Stimulated activated CD8-positive, alpha-beta memory T cell treated with anti-CD3 and anti-CD28 coated beads, Interleukin-7, amount 100 ng/mL, for 48 hours (primary cell): ENCODE data around the gene STX1B.
"Not testable (repeated sequence)": the region's sequence is repeated elsewhere in the genome, so short reads cannot be mapped to it uniquely, and the experiment has no call there.

ENCODE experiments used
- DNase-seq, 2 donors: peaks; one replicate each; pipeline ENCODE4 v3.0.0-alpha.2; 2020; ENCODE audit warnings: low read depth in 1 of 2; ENCODE audit errors: extremely low read depth in 1 of 2

Gene STX1B

DNA sequence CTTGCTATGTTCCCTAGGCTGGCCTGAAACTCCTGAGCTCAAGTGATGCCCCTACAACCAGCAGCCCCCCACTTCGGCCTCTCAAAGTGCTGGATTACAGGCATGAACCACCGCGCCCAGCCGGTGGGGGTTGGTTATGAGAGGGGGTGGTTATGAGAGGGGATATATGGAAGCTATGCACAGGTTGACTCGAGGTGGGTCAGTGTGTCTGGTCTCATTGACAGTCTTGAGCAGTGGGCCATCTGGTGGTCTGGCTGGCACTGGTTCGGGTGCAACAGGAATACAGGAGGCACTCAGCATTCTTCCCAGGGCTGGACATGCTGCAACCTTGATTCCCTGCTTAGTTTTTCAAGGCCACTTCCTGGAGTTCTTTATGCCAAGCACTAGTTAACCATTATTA lies 5.6 kb upstream of the STX1B start:
- no peak for DNase-seq

DNA sequence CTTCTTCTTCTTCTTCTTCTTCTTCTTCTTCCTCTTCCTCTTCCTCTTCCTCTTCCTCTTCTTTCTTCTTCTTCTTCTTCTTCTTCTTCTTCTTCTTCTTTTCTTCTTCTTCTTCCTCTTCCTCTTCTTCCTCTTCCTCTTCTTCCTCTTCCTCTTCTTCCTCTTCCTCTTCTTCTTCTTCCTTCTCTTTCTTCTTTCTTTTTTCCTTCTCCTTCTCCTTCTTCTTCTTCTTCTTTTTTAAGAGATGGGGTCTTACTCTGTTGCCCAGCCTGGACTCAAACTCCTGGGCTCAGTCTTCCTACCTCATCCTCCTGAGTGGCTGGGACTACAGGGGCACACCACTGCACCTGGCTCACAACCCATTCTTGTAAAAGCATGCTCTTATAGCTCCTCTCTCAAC lies 2.9 kb upstream of the STX1B start:
- DNase-seq = not testable (repeated sequence)

DNA sequence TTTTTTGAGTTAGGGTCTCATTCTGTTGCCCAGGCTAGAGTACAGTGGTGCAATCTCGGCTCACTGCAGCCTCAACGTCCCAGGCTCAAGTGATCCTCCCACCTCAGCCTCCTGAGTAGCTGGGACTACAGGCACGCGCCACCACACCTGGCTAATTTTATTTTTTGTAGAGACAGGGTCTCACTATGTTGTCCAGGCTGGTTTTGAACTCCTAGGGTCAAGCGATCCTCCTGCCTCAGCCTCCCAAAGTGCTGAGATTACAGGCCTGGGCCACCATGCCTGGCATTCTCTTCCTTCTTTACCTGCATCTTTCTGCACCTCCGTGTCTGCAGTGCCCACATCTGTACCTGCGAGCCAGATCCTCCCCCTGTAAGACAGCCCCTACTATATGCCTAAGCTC lies 1.4 kb upstream of the STX1B start:
- DNase-seq = not testable (repeated sequence)

DNA sequence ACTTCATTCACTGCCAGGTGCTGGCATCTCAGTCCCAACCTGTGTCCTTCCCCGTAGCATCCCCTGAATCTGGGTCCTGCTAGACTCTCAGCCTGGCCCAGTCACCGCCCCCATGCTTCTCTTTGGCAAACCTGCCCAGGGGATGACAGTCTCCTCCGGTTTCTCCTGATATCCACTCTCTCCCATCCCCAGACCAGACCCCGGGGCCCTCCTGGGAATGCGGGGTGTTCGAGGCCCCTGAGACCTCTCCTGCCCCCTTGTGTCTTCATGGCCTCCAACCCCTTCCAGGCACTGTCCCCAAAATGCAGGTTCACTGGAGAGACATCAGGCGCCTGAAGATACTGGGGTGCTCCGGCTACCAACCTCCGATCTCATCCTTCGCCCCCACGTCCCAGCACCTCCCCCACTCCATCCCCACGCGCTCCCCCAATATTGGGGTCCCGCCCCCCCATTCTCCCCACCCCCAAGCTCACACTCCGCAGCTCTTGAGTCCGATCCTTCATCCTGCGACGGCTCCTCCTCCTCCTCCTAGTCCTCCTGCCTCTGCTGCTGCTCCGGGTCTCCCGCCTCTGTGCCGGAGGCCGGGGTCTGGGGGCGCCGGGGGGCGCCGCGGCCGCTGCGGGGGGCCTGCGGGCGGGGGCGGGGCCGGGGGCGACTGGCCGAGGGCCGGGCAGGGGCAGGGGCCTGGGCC lies 399 bp downstream of the STX1B start:
- no peak for DNase-seq

DNA sequence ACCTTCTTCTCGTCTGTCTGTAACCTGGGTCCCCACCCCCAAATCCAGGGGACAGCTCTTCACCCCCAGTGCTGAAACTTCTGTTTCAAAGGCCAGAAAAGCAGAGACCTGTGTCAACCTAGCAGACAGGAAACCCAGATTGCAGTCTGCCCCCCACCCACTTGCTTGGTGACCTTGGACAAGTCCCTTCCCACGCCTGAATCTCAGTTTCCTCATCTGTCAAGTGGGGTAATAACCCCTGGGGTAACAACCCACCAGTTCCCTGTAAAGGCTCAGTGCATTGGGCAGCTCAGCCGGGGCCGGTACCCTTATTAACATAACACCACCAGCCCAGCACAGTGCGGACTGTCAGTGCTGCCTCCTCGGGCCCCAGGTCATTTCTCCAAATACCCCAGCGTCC lies 1.3 kb downstream of the STX1B start:
- DNase-seq = no peak

DNA sequence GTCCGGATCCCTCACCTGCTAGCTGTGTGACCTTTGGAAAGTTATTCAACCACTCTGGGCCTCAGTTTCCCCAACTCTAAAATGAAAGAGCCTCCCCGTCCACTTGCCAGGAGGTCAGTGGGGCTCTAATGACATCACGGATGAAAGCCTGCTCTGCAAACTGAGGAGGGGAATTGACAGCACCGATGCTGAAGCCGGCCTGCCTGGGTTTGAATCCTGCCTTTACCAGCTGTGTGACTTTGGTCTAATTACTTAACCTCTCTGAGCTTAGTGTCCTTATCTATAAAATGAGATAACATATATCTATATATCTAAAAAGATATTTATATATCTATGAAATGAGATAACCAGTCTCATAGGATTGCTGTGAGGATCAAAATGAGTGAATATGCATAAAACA lies 1.9 kb downstream of the STX1B start:
- DNase-seq = no peak

DNA sequence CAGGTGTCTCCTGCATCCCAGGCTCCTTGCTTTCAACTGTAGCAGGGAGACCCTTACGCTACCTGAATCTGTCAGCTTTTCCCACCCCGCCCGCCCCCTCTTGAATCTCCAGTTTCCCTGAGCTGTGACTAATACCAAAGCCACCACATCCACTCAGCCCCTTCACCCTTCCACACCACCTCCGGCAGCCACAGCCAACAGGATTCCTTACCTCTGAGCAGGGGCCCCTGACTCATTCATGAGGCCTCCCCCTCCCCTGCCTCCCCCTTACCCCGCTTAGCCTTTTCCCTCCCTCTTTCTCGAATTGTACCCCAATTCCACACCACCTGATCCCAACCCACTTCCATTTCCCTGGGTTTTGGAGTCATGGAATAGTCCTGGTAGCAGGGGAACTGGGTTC lies 2.3 kb downstream of the STX1B start:
- DNase-seq = no peak

DNA sequence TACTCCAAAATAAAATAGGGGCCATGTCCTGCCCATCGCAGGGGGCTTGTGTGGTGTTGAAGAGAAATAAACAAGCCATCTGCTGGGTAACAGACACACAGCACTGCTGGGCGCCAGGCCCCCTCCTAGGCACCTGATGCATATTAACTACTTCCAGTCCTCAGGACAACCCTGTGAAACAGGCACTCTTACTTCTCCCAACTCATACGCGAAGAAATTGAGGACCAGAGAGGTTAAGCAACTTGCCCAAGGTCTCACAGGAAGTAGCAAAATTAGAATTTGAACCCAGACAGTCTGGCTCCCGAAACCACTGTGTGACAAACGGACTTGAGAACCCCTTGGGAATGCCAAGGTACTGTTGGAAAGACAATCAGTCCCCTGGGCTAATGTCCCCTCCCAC lies 2.8 kb downstream of the STX1B start:
- no peak for DNase-seq

DNA sequence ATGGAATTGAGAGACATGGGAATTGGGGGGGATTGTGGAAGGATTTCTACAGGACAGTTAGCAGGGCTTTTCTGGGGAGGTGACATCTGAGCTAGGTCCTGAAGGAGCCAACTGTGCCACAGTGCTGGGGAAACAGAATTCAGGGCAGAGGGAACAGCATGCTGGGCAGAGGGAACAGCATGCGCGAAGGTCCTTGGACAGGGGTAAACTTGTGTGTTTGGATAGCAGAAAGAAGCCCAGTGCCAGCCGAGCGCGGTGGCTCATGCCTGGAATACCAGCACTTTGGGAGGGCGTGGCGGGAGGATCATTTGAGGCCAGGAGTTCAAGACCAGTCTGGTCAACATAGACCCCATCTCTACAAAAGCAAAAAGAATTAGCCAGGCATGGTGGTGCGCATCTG lies 3.8 kb downstream of the STX1B start:
- DNase-seq = no peak

DNA sequence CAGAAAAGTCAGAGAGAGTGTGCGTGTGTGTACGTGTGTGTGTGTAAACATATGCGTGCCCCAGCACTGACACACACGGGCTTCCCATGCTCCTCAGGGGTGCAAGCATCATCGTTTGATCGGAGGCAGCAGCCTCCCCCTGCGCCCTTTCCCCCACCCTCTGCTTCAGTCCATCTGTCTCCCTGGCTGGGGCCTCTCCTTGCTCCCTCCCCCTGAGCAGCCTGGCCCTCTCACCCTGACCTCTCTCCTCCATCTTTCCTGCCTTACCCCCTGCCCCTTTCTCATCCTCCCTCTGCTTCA lies 4.4 kb downstream of the STX1B start:
- DNase-seq = no peak

DNA sequence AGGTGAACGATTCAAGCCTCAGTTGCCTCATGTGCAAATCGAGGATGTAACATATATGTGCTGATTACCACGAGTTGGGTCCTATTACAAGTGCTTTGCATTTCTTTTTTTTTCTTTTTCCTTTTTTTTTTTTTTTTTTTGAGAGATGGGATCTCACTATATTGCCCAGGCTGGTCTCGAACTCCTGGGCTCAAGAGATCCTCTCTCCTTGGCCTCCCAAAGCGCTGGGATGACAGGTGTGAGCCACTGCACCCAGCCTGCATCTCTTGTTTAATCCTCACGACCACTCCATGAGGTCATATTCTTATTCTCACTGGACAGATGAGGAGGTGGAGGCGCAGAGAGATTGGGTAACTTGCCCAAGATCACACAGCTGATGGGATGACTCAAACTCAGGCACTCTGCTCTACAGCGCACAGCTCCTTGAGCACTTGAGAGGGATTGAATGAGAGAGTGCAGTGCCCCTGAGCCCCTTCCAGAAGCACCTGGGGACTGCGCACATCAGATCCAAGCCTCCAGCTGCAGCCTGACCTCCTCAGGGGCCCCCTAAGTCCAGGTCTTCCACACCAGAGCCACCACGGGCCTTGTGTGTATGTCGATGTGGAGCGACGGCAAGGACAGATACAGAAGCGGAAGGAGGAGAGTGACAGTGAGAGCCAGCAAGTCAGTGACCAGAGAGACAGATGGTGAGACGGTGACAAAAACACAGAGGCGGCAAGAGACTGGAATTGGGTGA lies 4.9 kb downstream of the STX1B start:
- no peak for DNase-seq

DNA sequence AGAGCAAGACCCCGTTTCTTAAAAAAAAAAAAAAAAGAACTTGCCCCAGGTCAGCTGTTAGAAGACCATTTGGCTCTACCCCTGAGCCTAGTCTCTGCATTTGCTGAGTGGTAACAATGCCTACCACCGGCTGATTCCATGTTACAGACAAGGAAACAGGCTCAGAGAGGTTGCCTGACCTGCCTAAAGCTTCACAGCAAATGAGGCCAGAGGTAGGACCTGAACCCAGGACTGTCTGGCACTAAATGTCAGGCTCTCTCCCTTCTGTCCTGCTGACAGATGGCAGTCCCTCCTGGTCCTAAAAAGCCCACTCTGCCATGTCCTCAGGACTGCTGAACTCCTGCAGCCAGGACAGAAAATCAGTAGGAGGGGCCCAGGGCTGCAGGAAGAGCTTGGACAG lies 5.8 kb downstream of the STX1B start:
- DNase-seq = no peak

DNA sequence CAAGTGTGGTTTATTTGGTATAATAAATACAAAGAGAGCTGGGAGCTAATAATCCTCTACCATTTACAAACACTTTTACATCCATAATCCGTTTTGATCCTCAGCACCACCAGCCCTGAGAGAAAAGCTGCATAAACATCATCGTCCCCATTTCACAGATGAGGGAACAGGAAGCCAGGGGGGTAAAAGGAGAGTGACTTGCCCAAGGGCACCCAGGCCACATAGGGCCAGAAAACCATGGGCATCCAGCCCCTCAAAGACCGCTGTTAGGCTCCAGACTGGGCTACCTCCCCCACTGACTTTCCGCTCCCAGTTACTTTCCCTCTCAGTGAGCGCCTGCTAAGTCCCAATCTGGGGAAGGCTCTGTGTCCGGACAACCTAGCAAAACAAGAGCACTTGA lies 6.7 kb downstream of the STX1B start:
- DNase-seq = no peak

DNA sequence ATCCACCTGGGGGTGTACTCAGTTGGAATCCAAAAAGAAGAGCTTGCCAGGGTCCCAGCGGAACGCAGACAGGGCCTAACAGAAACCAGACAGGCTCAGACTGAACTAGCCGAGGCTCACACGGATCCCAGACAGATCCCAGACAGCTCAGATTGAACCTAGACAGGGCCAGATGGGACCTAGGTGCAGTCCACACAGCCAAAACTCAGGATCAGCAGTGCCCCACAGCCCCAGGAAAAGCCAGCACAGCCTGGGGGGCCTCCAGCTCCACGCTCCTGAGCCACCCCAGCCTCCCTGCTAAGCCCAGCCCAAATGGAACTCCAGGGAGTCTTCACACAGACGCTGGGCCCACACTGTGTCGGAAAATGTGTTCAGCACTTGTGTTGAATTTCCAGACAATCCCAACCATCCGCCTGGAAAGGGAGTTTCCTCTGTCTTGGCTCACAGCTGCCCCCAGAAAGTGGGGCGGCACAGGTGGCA lies 7.5 kb downstream of the STX1B start:
- DNase-seq = no peak

DNA sequence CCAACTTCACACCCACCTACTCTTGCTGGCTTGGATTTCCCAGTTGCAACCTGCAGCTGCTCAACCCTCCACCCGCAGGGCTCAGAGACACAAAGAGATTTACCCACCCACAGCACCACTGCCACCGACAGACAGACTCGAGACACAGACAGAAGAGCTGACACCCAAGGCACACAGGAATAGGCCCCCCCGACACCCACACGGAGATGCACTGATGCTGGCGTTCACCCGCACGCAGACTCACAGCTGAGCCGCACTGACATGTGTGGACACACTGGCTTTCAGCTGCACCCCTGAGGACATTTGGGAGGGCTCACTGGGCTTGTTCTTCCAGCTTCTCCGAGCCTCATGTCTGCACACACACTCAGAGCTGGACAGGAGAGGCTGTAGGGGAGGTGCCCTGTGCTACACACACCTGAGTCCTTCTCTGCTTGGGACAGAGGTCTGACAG lies 8.2 kb downstream of the STX1B start:
- no peak for DNase-seq

DNA sequence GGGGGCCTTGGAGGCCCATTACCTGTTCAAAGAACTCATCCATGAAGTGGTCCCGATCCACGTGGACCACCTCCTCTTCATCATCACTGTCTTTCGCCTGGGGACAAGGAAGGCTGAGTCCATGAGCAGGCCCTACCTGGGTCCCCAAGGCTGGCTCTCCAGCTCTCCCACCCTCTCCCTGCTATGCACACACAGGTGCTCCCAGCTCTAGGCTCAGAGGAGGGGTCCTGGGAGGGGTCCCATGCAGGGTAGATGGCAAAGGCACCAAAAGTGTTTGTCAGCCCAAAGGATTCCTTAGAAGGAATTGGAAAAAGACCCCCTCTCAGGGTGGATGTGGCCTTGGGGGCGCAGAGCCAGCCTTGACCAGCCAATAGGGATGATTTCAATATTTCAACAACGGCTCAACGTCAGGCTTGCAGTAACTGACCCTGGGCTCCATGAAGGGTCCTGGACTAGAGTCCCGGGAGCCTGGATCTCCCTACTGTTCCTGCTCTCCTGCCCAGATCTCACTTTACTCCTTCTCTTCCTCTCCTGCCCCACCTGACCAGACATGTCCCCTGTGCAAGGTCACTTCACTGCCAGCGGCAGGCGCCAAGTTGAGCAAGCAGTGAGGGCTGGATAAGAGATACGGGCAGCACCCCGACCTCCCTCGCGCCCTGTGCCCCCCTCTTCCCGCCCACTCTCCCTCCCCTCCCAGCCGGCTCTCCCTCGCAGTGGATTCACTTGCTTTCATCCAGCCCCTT lies 8.8 kb downstream of the STX1B start:
- no peak for DNase-seq

DNA sequence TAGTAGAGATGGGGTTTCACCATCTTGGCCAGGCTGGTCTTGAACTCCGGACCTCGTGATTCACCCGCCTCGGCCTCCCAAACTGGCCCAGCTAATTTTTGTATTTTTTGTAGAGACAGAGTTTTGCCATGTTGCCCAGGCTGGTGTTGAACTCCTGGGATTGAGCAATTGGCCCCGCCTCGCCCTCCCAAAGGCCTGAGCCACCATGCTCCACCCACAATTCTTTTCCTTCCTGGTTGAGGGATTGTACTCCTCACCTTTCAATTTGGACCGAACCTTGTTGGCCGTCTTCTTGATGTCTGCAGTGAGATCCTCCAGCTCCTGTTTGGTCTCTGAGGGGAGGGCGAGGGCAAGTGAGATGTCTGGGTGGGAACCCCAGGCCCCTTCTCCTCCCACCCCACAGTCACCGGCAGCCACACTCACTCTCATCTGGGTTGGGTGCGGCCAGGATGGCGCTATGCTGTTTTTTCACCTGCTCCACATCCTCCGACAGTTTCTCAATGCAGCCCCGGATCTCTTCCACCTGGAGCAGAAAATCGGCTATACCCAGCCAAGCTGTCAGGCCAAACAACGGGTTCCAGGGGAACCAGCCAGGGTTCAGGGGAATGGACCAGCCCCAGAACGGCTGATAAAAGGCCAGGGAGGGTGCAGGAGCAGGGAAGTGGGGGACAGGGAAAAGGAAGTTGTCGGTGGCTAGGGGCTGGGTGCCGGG lies 9.6 kb downstream of the STX1B start:
- no peak for DNase-seq

DNA sequence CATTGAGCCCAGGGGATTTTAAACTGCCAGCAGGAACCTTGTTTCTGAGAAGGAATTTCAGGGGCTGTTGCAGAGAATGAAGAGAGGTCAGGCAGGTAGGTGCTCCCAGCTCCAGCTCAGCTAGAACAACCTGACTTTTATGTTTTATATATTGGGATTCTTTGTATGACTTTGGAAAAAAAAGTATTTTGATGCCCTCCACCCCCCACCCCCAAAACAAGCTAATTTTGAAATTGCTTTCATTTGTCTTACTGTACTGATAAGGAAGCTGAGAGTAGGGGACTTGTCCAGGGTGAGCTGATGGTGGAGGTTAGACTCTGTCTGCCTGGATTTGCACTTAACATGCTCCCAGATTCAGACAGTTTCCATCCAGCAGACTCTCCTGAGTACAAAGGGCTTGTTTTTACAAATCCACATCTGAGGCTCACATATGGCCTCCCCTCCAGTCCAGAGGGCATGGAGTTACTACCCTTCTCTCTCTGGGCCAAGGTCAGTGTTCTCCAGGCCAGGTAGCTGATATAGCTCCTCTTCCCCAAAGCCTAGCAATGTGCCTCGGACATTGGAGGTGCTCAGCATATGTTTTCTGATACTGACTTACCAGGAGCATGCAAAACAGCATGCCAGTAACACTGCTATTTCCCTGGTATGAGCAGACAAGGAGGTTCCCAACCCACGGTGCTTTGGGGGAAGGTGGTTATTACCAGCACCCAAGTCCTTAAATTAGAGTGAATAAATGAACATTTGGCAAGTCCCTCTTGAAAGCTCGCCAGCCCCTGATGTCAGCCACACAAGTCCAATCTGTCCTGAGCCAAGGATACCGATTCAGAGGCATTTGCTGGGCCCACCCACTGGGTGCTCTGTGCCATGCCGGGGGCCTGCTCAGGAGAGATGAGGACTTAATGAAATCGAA lies 11.3 kb downstream of the STX1B start:
- DNase-seq = no peak

DNA sequence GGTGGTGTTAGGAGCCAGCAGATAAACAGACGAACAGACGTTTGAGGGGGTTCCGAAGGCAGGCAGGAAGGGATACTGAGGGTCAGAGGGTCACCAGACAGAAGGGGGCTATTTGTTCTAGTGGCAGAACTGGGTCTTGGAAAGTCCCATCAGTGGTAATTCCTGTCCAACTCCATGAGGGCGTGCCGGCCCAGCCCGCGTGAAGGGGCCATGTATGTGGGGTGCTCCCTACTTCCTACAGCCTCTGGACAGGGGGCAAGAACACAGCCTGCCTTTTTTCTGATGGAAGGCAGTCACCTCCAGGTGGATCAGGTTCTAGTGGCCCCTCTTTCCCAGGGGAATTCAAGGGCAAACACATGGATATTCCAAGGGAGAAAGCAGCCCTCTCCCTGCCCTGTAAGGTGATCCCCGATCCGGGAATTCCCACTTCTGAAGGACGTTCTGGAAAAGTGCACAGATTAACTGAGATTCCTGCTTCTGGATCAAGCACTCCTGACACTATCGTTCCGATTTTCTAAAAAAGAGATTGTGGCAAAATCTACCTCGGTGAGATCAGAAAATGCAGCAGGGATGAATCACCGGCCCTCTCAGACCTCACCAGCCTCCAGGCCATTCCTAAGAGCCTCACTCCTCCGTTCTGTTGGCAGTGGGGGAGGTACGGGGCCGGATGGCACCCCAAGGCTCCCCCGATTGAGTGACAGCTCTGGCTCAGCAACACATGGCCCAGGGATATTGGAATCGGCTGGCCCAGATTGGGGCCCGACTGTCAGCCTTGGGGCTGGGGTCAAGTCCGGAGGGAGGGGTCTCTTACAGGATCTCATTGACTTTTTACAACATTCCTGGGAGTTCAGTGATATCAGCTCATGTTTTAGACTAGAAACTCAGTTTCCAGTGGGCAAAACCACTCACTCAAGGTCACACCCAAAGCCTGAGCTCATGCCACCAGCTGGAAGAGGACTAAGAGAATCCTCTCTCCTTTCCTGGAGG lies 12.4 kb downstream of the STX1B start:
- DNase-seq = no peak
